Panc1 (cell line): ENCODE measurements around the gene PNPLA8. TPM values are rescaled to one million over a fixed set of nuclear protein-coding genes. Genes with fewer than 3 reads are reported as not detected.

Experiments
- ATAC-seq: fragments of 200-7000 bp; cut with Tn5 transposase; 2 replicates; pipeline ENCODE4 v1.9.1; 2020; ENCODE audit warnings: mild to moderate bottlenecking, moderate library complexity
- BruUV-seq: library from RNA; stranded (reverse); fragments of 400-500 nt; replicated peaks from 2 replicates; lab custom pipeline; 2021; lab: Mats Ljungman, UMichigan
- CTCF ChIA-PET: fragments of 300-600 bp; sonication (Branson Sonifier 250); formaldehyde crosslinking; loops from one replicate; lab custom pipeline; 2022; ENCODE audit warnings: antibody characterized with exemption; lab: Charles Lee
- POLR2A ChIA-PET: fragments of 300-600 bp; sonication (Branson Sonifier 250); formaldehyde crosslinking; loops from one replicate; lab custom pipeline; 2022; ENCODE audit warnings: antibody characterized with exemption; lab: Charles Lee
- DNase-seq: peaks from one replicate; pipeline ENCODE4 v3.0.0-alpha.2; 2010; ENCODE audit warnings: low read depth, low spot score
- H3K27ac ChIP-seq: 2 replicates; pipeline ENCODE4 v1.5.1; 2011; ENCODE audit warnings: mild to moderate bottlenecking, low read length, inconsistent platforms
- H3K27me3 ChIP-seq: fragments of 200-500 bp; sonication (Bioruptor generic); 2 replicates; pipeline ENCODE4 v1.6.0; 2014; ENCODE audit warnings: low read length, inconsistent platforms; ENCODE audit not compliant: control insufficient read depth, insufficient read depth
- H3K36me3 ChIP-seq: fragments of 200-500 bp; sonication (Bioruptor generic); 2 replicates; pipeline ENCODE4 v1.5.1; 2014; ENCODE audit warnings: inconsistent platforms, mild to moderate bottlenecking, low read length, moderate library complexity; ENCODE audit not compliant: control insufficient read depth, insufficient read depth
- H3K4me1 ChIP-seq: 2 replicates; pipeline ENCODE4 v1.5.1; 2011; ENCODE audit warnings: inconsistent platforms, mild to moderate bottlenecking, low read length, moderate library complexity; ENCODE audit not compliant: control insufficient read depth, insufficient read depth
- H3K4me3 ChIP-seq, 2 experiments: 2 replicates each; pipeline ENCODE4 v1.5.1; 2011 to 2012; ENCODE audit warnings: low read depth in 2 of 2, low read length in 2 of 2, mild to moderate bottlenecking in 2 of 2, inconsistent platforms in 1 of 2, moderate library complexity in 1 of 2
- H3K9me3 ChIP-seq: fragments of 200-500 bp; sonication (Bioruptor generic); 2 replicates; pipeline ENCODE4 v1.5.1; 2014; ENCODE audit warnings: low read depth, mild to moderate bottlenecking, inconsistent platforms, low read length, moderate library complexity; ENCODE audit not compliant: control insufficient read depth, insufficient read depth
- POLR2AphosphoS5 ChIP-seq: IDR thresholded peaks from 2 replicates; pipeline ENCODE4 v1.6.1; 2012; ENCODE audit warnings: mild to moderate bottlenecking, low read depth, low read length, moderate library complexity
- SIN3A ChIP-seq: IDR thresholded peaks from 2 replicates; pipeline ENCODE4 v1.6.1; 2012; ENCODE audit warnings: low read depth, mild to moderate bottlenecking, low read length, moderate library complexity, borderline replicate concordance; ENCODE audit not compliant: insufficient read depth
- TCF7L2 ChIP-seq: IDR thresholded peaks from 2 replicates; pipeline ENCODE4 v1.6.1; 2011; ENCODE audit warnings: mild to moderate bottlenecking, low read depth, low read length, inconsistent platforms
- in situ Hi-C: cut with HindIII; loops from 2 replicates; pipeline ENCODE4 v1.10.0; 2016; ENCODE audit warnings: low sequenced_read_pairs, low pct_unique_long_range_greater_than_20kb
- intact Hi-C: fragments of 100-400 bp; cut with micrococcal nuclease; formaldehyde crosslinking; loops from one replicate; pipeline ENCODE4 v1.10.0; 2022; ENCODE audit not compliant: unreplicated experiment
- total RNA-seq: library from RNA; stranded (reverse); gene quantifications from one replicate; pipeline ENCODE4 v1.2.1, GENCODE V29; 2021; ENCODE audit not compliant: unreplicated experiment
- TF ChIP-seq, protein P1 (sequence below), 2 experiments: IDR thresholded peaks; 2 replicates each; pipeline ENCODE4 v1.6.1; 2011 to 2012; ENCODE audit warnings: low read depth in 2 of 2, control low read depth in 1 of 2, low read length in 1 of 2, mild to moderate bottlenecking in 1 of 2, moderate library complexity in 1 of 2; ENCODE audit not compliant: insufficient read depth in 1 of 2
- TF ChIP-seq, protein P2 (sequence below): fragments of 450-650 bp; IDR thresholded peaks from 2 replicates; pipeline ENCODE4 v1.5.1; 2017; ENCODE audit warnings: mild to moderate bottlenecking

PNPLA8 gene
- total RNA-seq, 1 experiment from 2014 or later = 18.1 TPM

DNA sequence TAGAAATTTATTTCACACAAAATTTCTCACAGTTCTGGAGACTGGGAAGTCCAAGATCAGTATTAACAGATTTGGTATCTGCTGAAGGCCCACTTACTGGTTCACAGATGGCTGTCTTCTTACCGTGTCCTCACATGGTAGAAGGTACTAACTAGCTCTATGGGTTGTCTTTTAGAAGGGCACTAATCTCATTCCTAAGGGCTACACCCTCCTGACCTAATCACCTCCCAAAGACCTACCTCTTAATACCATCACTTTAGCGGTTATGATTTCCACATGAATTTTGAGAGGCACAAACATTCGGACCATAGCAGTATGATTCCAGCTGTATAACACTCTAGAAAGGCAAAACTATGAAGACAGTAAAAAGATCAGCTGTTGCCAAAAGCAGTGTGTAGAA lies 8.0 kb downstream of the PNPLA8 start:
- no peak for ATAC-seq
- TF ChIP-seq SIN3A (no peak), POLR2AphosphoS5 (no peak), TCF7L2 (no peak)
- TF ChIP-seq, protein P1, sequence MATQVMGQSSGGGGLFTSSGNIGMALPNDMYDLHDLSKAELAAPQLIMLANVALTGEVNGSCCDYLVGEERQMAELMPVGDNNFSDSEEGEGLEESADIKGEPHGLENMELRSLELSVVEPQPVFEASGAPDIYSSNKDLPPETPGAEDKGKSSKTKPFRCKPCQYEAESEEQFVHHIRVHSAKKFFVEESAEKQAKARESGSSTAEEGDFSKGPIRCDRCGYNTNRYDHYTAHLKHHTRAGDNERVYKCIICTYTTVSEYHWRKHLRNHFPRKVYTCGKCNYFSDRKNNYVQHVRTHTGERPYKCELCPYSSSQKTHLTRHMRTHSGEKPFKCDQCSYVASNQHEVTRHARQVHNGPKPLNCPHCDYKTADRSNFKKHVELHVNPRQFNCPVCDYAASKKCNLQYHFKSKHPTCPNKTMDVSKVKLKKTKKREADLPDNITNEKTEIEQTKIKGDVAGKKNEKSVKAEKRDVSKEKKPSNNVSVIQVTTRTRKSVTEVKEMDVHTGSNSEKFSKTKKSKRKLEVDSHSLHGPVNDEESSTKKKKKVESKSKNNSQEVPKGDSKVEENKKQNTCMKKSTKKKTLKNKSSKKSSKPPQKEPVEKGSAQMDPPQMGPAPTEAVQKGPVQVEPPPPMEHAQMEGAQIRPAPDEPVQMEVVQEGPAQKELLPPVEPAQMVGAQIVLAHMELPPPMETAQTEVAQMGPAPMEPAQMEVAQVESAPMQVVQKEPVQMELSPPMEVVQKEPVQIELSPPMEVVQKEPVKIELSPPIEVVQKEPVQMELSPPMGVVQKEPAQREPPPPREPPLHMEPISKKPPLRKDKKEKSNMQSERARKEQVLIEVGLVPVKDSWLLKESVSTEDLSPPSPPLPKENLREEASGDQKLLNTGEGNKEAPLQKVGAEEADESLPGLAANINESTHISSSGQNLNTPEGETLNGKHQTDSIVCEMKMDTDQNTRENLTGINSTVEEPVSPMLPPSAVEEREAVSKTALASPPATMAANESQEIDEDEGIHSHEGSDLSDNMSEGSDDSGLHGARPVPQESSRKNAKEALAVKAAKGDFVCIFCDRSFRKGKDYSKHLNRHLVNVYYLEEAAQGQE (IDR thresholded peaks at IDR 0.05; ENCODE audit: insufficient read depth in 1 of 2, low read depth in 2 of 2, low read length in 1 of 2) = no peak
- TF ChIP-seq, protein P2, sequence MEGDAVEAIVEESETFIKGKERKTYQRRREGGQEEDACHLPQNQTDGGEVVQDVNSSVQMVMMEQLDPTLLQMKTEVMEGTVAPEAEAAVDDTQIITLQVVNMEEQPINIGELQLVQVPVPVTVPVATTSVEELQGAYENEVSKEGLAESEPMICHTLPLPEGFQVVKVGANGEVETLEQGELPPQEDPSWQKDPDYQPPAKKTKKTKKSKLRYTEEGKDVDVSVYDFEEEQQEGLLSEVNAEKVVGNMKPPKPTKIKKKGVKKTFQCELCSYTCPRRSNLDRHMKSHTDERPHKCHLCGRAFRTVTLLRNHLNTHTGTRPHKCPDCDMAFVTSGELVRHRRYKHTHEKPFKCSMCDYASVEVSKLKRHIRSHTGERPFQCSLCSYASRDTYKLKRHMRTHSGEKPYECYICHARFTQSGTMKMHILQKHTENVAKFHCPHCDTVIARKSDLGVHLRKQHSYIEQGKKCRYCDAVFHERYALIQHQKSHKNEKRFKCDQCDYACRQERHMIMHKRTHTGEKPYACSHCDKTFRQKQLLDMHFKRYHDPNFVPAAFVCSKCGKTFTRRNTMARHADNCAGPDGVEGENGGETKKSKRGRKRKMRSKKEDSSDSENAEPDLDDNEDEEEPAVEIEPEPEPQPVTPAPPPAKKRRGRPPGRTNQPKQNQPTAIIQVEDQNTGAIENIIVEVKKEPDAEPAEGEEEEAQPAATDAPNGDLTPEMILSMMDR = no peak
- in situ Hi-C loops = no loop called here
- Histone ChIP-seq H3K9me3 (no peaks in the 10 kb centered on the region), H3K27ac (no peak overlapping the region), H3K27me3 (no peaks in the 10 kb centered on the region), H3K36me3 (peaks cover 6% of the 10 kb centered on the region; the same call in 1 of the 2 replicates), H3K4me1 (no peaks in the 10 kb centered on the region), H3K4me3 (no peak overlapping the region)
- BruUV-seq = no TSS peak
- DNase-seq = no peak
- intact Hi-C loops = no loop called here
- CTCF ChIA-PET = no interaction called here
- POLR2A ChIA-PET = no interaction called here

DNA sequence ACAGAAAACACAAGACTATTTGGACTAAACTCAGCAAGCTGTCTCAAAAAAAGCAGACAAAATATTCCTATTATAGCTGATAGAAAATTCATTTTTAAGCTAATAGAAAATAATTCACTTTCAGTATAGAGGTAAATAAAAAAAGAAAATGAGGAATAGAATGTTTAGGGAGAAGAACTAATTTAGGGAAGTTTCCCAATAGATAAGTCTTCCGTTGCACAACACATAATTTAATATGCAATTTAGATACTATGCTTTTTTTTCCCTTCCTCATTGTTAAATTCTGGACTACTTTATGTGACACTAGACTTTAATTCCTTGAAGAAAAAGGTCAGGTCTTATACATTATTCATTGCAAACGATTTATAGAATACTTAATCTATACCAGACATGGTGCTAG lies 10.3 kb downstream of the PNPLA8 start:
- H3K4me1 ChIP-seq = no peaks in the 10 kb centered on the region
- no peak for DNase-seq
- ChIA-PET CTCF (no interaction called here), POLR2A (no interaction called here)
- H3K9me3 ChIP-seq = no peaks in the 10 kb centered on the region
- ATAC-seq = no peak
- no peak overlapping the region for H3K4me3 ChIP-seq
- BruUV-seq = no TSS peak
- TF ChIP-seq, protein P1 (IDR thresholded peaks at IDR 0.05; ENCODE audit: insufficient read depth in 1 of 2, low read depth in 2 of 2, low read length in 1 of 2) = no peak
- TF ChIP-seq TCF7L2 = no peak
- TF ChIP-seq, protein P2 = no peak
- no peak for TF ChIP-seq SIN3A
- intact Hi-C loops = no loop called here
- no peaks in the 10 kb centered on the region for H3K27me3 ChIP-seq
- H3K27ac ChIP-seq = no peak overlapping the region
- in situ Hi-C loops = no loop called here
- H3K36me3 ChIP-seq = peaks cover 7% of the 10 kb centered on the region; the same call in 1 of the 2 replicates
